AG08396 (cell line): ENCODE results near the gene SLC30A4.
A peak's percentile ranks its signal among the peaks of the same experiment; 100 is the strongest.

Source experiments
- DNase-seq: peaks from one replicate; pipeline ENCODE4 v3.0.0; 2012; ENCODE audit warnings: low spot score, mixed read lengths

SLC30A4 gene

DNA sequence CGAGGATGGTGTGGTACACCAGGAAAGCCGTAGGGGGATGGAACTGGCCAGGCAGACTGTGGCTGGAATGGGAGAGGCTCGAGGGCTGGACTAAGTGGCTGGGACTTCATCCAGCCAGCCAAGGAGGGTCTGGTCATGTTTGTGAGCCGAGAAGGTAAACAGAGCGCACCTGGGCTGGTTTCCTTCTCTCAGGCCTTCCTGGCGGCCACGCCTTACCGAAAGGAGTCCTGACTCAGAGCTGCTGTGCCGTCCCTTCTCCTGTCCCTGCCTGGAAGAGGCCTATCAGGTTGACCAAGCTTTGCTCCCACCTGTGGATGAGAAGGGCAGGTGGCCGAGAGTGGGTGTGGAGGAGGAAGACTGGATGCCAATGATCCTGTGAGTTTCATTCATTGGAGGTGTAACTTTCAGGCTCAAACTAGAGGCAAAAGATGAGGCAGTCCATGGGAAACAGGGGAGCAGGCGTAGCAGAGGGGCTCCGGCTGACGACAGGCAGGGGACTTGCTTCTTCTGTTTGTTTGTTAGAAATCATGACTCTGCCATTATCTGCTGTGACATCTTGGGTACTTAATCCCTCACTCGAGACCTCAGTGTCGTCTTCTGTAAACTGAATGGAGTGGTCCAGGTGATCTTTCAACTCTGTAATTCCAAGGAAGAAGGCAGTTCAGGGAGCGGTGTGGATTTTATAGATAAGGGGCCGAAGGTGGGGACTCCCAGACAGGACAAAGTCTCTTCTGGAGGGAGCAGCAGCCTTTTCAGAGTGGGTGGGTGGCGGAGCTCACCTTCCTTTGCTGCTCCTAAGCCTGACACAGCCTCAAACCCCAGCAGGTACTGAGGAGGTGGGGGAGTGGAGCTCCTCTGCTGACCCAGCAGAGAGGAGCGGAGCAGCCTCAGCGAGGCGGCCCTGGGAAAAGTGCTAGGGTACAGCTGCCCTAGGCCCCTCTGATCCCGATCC is 72.4 kb downstream of the SLC30A4 start:
- no peak for DNase-seq

DNA sequence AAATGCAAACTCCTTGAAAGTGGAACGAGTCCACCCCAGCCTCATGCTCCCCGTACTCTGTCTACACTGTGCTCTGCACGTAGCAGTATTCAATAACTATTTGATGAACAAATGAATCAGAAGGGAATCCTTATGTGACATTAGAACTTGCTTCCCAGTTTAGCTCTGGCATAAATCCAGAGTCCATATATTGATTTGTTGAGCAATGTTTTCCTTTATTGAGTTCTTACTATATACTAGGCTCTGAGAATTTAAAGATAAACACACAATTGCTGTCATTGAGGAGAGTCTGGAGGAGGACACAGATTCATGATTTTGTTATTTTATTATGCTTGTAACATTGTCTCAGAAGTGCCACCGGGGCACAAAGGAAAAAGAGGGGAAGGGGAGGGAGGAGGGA is 73.2 kb downstream of the SLC30A4 start:
- no peak for DNase-seq

DNA sequence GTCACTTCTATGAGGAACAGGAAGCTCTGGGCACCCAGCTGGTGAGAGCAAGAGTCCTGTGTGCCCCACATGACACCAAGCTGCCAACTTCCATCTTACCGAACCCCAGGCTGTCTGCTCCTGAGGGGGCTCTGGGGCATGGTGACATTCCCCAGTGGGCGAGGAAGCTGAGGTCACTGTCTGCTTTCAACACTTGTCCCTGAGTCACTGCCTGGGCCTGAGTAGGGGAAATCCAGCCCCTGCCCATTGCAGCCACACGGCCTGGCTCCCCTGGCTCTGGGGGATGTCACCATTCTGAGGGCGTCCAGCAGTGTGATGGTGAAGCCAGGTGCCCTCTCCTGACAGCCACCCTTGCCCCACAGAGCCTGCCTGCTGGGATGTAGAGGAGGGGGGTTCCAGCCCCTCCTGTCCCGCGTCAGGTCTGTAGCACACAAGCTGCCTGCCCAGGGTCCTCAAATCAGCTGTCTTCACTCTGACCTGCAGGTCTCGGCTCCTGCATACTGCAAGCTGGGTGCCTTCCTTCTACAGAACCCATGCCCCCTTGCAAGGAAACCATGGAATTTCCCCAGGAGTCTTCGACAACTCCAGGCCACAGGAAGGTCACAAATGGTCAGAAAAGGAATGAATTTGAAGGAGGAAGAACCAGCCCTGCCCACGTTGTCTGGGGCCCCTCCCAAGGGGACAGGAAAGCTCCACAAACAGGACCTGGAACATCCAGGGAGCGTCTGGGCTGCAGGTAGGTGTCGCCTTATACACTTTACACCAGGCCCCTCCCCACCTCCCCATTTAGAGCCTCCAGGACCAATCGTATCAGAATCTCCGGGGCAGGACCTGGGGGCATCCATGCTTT is 74.3 kb downstream of the SLC30A4 start:
- DNase-seq, result no peak

DNA sequence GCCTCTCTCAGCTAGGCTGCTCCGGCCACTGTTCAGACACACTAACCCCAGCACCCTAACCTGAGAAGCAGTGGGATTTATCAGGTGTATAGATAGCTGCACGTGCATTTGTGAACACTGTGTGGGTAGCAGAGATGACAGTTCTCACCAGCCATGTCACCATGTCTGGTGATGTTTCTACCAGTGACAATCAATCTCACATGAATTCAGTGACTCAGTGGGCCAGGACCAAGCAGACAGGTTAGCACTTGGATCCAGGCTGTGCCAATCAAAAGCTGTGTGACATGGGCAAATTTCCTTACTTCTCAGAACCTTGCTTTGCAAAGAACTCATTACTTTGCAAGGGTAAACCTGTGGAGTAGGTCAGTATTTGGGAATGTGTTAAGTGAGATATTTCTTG is 78.9 kb downstream of the SLC30A4 start:
- no peak for DNase-seq

DNA sequence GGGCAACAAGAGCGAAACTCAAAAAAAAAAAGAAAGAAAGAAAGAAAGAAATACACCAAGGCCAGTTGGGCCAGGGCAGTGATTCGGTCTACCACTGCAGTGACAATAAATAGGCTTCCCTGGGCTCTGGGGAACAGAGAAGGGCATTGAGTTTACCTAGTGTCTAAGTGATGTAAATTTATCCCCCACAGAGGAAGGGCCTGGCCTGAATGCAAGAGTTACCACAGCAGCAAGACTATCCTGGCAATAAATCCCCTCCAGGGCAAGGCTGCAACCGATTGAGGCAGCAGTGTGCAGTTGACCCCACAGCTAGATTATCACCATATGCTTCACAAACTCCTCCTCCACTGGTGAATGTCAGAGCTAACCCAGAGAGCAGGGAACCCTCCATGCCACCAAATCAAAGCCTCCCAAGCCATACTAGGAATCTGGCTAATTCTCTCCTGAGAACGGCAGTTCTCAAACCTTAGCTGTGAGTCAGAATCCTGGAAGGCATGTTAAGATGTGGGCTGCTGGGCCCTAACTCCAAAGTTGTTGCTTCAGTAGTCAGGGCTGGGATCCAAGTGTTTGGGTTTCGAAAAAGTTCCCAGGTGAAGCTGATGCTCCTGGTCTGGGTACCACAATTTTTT is 79.9 kb downstream of the SLC30A4 start:
- DNase-seq, result no peak

DNA sequence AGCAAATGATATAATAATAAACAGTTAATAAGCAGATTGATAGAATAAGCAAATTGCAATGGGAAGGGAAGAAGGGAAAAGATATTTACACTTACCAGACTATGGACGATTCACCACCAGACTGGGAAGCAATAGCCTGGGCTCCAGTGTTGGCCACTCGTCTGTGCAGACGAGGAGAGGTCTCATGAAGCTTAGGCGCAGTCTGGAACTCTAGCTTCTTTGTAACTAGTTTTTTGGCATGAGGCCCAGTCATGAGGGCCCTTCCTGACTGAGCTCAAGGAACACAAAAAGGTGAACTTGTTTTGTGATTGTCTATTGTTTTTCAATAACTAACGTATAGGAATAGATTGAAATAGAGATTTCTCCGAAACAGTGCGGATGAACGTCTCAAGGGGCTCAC is 80.9 kb downstream of the SLC30A4 start:
- DNase-seq, result no peak

DNA sequence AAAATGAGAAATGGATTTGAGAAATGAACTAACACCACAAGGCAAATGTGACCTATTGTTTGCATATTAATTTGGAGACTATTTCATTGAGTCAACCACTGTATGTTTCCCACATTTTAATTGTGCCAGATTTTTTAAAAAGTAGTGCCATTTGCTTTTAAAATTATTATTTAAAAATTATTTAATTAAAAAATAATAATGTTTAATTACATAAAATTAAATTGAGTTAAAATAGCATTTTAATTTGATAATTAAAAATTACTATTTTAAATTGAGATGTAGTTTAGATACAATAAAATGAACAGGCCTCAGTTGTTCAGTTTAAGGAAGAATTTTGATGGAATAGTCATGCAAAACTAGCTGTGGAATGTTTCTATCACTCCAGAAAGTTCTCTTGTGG is 81.5 kb downstream of the SLC30A4 start:
- no peak for DNase-seq

DNA sequence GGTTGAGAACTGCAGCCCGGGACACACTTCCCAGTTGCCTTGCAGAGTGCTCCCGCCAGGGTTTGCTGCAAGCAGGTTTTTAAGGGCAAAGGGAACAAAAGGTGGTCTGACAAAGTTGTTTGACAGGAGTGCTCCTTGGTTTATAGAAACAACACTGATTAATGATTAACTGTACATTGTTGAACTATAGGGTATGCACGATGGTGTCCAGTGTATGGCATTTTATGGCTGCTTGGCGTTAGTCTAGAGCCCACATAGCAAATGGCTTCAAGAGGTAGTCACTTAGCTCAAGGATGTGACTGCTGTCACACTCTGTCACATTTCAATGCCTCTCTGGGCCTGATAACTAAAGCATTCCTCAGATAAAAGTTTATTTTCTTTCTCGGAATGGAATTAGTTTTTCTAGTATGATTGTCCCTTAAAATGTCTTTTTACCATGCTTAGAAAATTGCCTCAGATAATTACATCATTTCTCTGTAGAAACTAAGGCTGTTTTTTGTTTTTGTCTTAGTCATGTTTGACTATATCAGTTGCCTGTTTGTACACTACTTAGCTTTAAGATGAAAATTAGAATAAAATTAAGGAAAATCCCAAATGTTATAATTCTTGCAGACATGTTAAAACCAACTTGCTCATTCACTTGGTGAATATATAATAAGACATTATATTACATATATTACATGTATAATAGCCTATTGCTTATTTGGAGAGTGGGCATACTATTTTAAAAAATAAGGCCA is 82.9 kb downstream of the SLC30A4 start:
- no peak for DNase-seq

DNA sequence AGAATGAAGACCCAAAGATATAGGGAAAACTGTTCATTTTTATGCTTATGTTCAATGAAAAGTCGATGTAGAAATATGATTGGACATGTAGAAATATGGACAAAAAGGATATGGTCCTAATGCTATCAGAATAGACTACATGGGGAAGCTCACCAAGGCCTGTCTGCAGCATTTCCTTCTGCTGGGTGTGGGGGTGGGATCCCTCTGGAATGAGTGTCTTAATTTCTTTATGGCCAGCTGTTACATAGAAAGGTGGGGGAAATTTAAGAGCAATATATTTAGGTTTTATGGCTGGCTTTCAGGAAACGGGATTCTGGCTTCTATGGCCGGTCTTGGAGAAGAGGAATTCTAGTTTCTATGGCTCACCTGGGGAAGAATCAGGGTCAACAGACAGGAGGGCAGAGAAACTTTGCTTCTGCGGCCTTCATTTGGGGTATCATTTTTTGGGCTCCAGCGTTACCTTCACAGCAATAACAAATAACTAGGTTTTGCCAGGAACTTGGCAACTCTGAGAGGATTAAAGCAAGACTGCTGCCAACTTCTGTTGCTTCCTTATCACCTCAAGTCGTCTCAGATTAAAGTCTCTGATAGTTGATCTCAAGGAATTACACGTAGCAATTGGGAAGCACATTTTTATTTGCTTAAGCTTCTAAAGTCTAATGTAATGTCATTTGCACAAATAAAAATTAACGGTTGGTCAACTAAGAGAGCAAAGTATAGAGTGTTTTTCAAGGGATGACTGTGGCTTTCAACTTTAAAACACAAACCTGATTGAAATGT is 87.2 kb downstream of the SLC30A4 start:
- no peak for DNase-seq

DNA sequence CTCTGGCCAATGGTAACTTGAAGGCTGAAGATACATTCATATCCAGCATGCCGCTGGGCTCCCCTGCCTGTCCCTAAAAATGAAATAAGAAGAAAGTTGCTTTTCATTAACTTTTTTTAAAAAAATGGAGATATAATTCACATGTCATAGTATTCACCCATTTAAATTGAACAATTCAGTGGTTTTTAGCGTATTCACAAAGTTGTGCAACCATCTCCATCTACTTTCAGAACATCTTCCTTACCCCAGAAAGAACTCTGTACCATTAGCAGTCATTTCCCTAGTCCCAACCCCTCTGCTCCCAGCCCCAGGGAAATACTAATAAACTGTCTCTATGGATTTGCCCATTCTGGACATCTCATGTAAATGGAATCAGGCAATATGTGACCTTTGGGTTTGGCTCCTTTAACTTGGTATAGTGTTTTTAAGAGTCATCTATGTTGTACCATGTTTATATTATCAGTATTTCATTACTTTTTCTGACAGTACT is 88.4 kb downstream of the SLC30A4 start:
- DNase-seq, result no peak

DNA sequence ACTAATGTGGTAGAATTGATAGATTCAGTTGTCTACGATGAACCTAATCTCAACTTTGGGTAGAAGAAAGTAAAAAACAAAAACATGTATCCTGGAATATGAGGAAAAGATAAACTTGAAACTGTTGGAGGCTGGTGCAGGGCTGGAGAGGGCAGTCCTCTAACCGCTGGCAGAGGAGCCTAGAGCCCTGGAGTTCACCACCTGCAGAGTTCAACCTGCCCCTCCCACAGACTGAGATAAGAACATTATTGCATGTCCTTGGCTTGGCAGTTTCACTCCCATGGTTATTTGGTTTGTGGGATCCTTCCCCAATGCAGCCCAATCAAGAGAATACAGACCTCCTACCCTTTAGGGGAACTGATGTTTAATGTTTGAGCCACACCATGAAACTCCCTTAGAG is 91.0 kb downstream of the SLC30A4 start:
- DNase-seq, result no peak

DNA sequence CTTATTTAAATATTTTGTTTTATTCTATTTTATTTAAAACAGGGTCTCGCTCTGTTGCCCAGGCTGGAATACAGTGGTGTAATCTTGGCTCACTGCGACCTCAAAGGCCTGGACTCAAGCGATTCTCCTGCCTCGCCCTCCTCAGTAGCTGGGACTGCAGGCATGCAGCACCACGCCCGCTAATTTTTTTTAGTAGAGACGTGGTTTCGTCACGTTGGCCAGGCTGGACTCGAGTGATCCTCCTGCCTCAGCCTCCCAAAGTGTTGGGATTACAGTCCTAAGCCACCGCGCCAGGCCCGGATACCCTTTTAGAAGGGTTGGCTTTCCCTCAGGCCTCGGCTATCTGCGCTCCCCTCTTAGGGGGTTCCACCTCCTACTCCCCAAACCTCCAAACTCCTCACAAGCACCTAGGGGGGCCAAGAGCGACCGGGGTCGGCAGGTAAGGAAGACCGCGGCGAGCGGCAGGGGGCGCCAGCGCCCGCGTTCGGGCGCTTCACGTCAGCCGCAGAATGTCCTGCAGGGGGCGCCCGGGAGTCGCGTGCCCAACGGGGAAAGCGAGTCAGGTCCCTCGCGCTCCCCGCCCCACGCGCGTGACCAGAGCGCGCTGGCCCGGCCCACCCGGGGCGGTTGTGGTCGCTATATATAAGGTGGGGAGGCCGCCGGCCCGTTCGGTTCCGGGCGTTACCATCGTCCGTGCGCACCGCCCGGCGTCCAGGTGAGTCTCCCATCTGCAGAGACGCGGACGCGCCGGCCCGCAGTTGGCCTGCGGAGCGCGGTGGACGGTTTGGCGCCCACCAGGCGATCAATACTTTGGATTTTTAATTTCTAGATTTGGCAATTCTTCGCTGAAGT is 92.4 kb downstream of the SLC30A4 start:
- peak; percentile 88 for DNase-seq
